BLaER1 (cell line): ENCODE results near the gene GABBR2.

Experiments used
- H3K27ac ChIP-seq: shearing (Covaris generic); formaldehyde crosslinking; 2 replicates; pipeline ENCODE4 v1.8.1; 2022
- H3K27me3 ChIP-seq: shearing (Covaris generic); formaldehyde crosslinking; 2 replicates; pipeline ENCODE4 v1.8.1; 2022
- H3K36me3 ChIP-seq: shearing (Covaris generic); formaldehyde crosslinking; 2 replicates; pipeline ENCODE4 v1.8.1; 2022
- H3K4me1 ChIP-seq: shearing (Covaris generic); formaldehyde crosslinking; 2 replicates; pipeline ENCODE4 v1.8.1; 2022
- H3K4me2 ChIP-seq: shearing (Covaris generic); formaldehyde crosslinking; 2 replicates; pipeline ENCODE4 v1.8.1; 2022
- H3K4me3 ChIP-seq: shearing (Covaris generic); formaldehyde crosslinking; 2 replicates; pipeline ENCODE4 v1.8.1; 2022
- H3K9ac ChIP-seq: shearing (Covaris generic); formaldehyde crosslinking; 2 replicates; pipeline ENCODE4 v1.8.1; 2022
- H3K9me3 ChIP-seq: shearing (Covaris generic); formaldehyde crosslinking; 2 replicates; pipeline ENCODE4 v1.8.1; 2022
- H4K20me1 ChIP-seq: shearing (Covaris generic); formaldehyde crosslinking; 2 replicates; pipeline ENCODE4 v1.8.1; 2022
- Cebpa-rat ChIP-seq: shearing (Covaris generic); IDR thresholded peaks from 2 replicates; pipeline ENCODE4 v1.8.1; 2022

Gene GABBR2

DNA sequence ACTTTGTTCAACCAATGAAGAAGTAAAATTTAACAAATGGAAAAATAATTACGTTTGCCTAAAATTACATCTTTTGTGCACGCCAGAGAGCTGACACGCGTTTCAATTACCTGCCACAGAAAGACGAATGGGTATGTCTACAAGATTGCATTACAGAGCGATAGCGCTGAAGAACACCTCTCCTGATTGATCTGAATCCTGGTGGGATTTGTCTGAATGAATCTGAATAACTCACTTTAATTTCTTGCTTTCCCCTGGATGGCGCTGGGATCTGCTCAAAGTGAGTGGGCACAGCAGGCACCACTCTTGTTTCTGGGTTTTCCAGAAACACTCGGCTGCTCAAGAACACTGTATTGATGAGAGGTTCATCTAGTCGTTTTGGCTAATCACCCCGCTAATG lies 304.5 kb downstream of the GABBR2 start:
- TF ChIP-seq Cebpa-rat: no peak
- Histone ChIP-seq H3K27ac (no peak overlapping the region), H3K4me1 (peaks cover 7% of the 10 kb centered on the region), H3K4me2 (no peak overlapping the region), H3K27me3 (peaks cover 2% of the 10 kb centered on the region; the same call in 1 of the 2 replicates), H3K4me3 (no peak overlapping the region), H4K20me1 (no peaks in the 10 kb centered on the region), H3K9me3 (no peaks in the 10 kb centered on the region), H3K36me3 (no peaks in the 10 kb centered on the region), H3K9ac (no peak overlapping the region)

DNA sequence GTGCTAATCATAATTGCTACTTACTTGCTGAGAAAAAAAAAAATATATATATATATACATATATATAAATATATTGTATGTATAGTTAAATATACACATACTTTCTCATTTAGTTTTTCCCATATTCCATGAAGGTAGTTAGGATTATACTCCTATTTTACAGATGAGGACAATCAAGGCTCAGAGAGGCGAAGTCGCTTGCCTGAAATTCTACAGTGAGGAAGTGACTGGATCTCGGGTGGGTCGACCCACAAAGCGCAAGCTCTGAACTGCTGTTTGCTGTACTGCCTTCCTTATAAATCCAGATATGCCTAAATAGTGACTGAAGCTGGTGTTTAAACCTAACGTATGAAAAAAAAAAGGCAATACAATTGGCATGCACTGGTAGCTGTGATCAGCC lies 305.0 kb downstream of the GABBR2 start:
- TF ChIP-seq Cebpa-rat: no peak
- Histone ChIP-seq H3K4me3 (no peak overlapping the region), H3K4me2 (no peak overlapping the region), H3K9ac (no peak overlapping the region), H4K20me1 (no peaks in the 10 kb centered on the region), H3K36me3 (no peaks in the 10 kb centered on the region), H3K4me1 (0 out of 2 replicates have a peak, but pooled peaks cover 5% of the 10 kb centered on the region), H3K9me3 (no peaks in the 10 kb centered on the region), H3K27me3 (peaks cover 2% of the 10 kb centered on the region; the same call in 1 of the 2 replicates), H3K27ac (no peak overlapping the region)

DNA sequence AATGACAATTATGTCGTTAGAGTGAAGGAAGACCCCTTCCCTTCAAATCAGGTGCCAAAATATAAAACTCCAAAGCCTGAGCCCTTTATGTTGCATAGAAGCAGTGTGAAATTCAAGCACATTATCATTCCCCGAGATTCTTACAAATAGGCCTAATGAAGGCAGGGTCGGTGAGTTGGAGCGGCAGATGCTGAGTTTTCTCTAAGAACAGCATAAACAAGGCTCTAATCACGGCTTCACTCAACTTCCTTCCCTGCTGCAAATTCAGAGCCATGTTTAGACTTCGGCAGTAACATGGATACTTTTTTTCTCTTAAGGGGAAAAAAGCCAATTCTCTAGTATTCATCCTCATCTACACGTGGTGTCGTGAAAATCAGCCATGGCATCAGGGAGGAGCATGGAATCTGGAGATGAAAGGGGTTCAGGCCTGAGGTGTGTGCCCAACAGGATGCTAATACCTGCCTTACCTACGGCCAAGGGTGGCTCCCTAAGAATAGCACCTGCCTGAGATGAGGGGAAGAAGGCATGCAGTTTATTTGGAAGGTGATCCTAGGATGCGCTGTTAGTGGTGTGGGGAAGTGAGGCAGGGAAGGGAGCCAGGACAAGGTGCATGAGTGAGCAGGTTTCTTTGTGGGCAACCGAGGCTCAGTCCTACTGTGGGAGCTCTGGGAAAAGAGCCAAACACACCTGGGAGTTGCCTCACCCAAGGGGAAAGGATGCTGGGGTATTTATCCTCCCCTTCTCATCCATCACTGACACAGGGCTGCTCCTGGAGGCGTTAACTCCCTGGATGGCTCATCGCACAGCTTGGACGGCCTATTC lies 306.5 kb downstream of the GABBR2 start:
- Histone ChIP-seq H3K36me3 (no peaks in the 10 kb centered on the region), H3K9ac (no peak overlapping the region), H3K9me3 (no peaks in the 10 kb centered on the region), H3K27me3 (peaks cover 2% of the 10 kb centered on the region; the same call in 1 of the 2 replicates), H4K20me1 (no peaks in the 10 kb centered on the region), H3K4me2 (no peak overlapping the region), H3K4me1 (0 out of 2 replicates have a peak, but pooled peaks cover 5% of the 10 kb centered on the region), H3K27ac (no peak overlapping the region), H3K4me3 (no peak overlapping the region)
- no peak for TF ChIP-seq Cebpa-rat

DNA sequence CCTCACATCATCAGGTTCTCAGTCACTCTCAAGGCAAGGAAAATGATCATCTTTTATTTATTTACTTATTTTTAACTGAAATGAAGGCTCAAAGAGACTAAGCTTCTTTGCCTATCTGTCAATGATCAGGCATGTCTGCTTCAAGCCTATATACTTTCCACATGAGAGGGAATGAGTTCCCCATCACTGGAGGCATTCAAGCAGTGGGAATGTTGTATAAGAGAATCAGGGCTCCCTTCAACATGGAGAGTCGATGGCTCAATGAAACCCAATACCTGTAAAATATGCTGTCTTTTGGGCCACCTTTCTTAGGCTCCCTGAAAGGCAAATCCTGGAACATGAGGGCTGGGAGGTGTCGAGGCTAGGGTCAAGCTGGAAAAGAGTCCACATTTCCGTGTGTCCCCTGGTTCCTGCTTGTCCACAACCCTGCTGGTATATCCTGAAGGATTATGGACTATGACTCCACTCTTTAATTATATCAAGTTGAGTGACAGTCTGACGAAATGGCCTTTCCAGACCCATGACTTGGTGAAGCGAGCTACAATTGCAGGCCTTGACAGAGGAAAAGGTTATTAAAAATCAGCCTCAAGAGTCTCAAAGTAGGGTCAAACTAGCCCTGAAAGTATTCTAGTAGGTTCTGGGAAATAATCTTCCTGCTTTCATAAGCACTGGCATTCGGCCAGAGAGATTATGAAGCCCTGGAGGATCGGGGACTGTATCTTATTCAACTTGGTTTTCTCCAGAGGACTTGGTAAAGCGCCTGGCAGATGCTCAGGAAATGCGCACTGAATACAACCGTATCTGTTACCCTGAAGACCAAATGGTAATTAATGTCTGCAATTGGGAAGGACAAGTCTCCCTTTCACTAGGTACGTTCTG lies 307.4 kb downstream of the GABBR2 start:
- Histone ChIP-seq H3K9ac (no peak overlapping the region), H3K27ac (no peak overlapping the region), H4K20me1 (no peaks in the 10 kb centered on the region), H3K27me3 (peaks cover 2% of the 10 kb centered on the region; the same call in 1 of the 2 replicates), H3K4me3 (no peak overlapping the region), H3K4me2 (no peak overlapping the region), H3K4me1 (0 out of 2 replicates have a peak, but pooled peaks cover 5% of the 10 kb centered on the region), H3K9me3 (no peaks in the 10 kb centered on the region), H3K36me3 (no peaks in the 10 kb centered on the region)
- no peak for TF ChIP-seq Cebpa-rat

DNA sequence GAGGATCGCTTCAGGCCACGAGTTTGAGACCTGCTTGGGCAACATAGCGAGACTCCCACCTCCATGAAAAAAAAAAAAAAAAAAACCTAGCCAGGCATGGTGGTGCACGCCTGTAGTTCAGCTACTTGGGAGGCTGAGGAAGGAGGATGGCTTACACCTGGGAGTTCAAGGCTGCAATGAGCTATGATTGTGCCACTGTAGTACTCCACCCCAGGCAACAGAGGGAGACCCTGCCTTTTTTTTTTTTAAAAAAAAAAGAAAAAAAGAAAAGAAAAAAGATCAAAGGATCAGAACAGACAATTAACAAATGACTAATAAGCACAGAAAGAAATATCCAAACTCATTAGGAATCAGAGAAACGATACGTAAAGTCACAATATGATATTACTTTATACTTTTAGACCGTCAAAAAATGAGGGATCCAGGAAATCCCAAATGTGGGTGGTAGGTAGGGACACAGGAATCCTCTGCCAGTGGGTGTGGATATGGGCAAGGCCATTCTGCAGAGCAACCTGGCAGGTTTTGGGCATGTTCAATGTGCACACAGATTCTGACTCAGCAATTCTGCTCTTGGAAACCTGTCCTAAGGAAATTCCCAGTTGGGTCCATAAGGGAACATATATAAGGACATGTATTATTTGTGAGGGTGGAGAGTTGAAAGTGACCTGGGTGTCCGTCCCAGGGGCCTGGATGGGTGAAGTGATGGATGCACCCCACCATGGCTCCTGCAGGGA lies 308.6 kb downstream of the GABBR2 start:
- no peak for TF ChIP-seq Cebpa-rat

DNA sequence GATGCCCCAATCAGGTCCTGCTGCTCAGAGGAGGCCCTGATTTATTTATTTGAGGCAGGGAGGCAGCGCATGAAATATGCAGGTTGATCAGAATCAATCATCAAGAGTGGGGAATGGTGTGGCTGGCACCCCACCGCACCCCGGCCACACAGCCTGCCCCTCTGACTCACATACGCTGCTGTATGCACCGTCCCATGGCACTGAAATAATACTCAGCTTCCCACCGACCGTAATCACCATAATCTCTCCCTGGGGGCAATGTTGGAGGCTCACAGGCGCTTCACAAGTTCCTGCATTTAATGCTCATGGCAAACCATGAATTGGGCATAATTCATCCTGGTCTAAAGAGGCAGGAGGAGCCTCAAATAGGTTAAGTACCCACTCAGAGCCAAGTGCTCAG lies 312.1 kb downstream of the GABBR2 start:
- Histone ChIP-seq H4K20me1 (no peaks in the 10 kb centered on the region), H3K9me3 (peaks cover 13% of the 10 kb centered on the region), H3K4me3 (no peak overlapping the region), H3K4me1 (peaks cover 10% of the 10 kb centered on the region), H3K27me3 (no peaks in the 10 kb centered on the region), H3K4me2 (no peak overlapping the region), H3K9ac (no peak overlapping the region), H3K27ac (no peak overlapping the region), H3K36me3 (no peaks in the 10 kb centered on the region)
- no peak for TF ChIP-seq Cebpa-rat

More for the DNA sequence above, 308.6 kb downstream of the GABBR2 start:
- H3K4me2 ChIP-seq: no peak overlapping the region
- H3K27me3 ChIP-seq: peaks cover 2% of the 10 kb centered on the region; the same call in 1 of the 2 replicates
- no peak overlapping the region for H3K27ac ChIP-seq
- H3K4me1 ChIP-seq: 0 out of 2 replicates have a peak, but pooled peaks cover 5% of the 10 kb centered on the region
- H3K9me3 ChIP-seq: no peaks in the 10 kb centered on the region
- H3K9ac ChIP-seq: no peak overlapping the region
- no peak overlapping the region for H3K4me3 ChIP-seq
- no peaks in the 10 kb centered on the region for H3K36me3 ChIP-seq
- H4K20me1 ChIP-seq: no peaks in the 10 kb centered on the region

DNA sequence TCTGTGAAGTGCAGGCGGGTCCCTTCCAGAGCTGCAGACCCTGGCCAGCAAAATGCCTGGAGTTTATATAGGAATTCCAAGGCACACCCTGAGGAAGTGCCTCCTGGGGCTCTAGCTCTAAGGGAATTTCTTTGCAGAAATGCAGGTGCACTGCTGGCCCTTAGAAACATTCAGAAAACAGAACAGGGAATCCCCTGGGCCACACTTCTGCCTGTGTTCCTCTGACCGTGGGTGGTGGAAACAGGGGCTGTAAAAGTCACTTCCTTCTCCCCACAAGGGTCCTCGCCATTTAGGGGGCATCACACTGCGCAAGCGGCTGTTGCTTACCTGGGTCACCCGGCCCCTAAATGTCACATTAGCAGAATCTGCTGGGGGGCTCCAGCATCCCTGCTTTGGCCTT lies 312.5 kb downstream of the GABBR2 start:
- Histone ChIP-seq H3K4me1 (peaks cover 12% of the 10 kb centered on the region), H3K4me3 (no peak overlapping the region), H3K9me3 (peaks cover 13% of the 10 kb centered on the region), H4K20me1 (no peaks in the 10 kb centered on the region), H3K4me2 (no peak overlapping the region), H3K36me3 (no peaks in the 10 kb centered on the region), H3K27ac (no peak overlapping the region), H3K9ac (no peak overlapping the region), H3K27me3 (no peaks in the 10 kb centered on the region)
- TF ChIP-seq Cebpa-rat: no peak

DNA sequence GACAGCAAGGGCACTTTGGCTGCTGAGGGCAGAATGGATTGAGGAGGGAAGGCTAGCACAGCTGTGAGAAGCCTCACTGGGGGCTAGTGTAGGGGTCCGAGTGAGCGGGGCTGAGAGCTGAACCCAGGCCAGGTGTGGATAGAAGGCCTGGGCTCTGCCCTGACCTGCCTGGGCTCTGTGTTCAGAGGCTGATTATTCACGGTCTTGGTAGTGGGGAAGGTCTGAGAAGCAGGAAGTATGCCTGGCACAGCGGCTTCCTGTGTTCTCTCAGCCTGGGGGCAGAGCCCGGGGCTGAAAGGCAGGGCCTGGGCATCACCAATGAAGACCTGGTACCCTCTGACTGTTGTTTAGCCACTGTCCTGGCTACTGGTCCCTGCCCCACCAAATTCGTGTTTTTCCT lies 316.9 kb downstream of the GABBR2 start:
- Histone ChIP-seq H3K27me3 (no peaks in the 10 kb centered on the region), H3K36me3 (no peaks in the 10 kb centered on the region), H3K27ac (peak overlapping the region; percentile 88), H3K9me3 (peaks cover 13% of the 10 kb centered on the region), H3K4me2 (peak overlapping the region; percentile 75), H3K9ac (peak overlapping the region; percentile 58; the same call in 1 of the 2 replicates), H3K4me3 (no peak overlapping the region), H3K4me1 (peaks cover 19% of the 10 kb centered on the region), H4K20me1 (no peaks in the 10 kb centered on the region)
- TF ChIP-seq Cebpa-rat: no peak

DNA sequence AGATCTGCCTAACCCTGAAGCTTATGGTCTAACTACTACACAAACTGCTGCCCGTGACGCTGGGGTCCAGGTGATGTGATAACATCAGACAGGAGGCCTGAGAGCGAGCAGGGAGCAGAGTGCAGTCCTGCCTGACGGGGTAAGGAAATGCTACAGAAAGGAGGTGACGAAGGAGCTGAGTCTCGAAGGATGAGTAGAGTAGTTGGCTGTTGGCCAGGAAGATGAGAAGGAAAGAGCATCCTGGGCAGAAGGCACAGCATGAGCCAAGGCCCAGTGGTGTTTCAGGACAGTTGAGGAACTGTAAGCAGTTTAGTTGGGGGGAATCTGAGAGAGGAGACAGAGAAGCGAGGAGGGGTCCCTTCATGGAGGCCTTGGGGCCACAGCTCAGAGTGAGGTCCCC lies 317.3 kb downstream of the GABBR2 start:
- H3K27me3 ChIP-seq: no peaks in the 10 kb centered on the region
- no peaks in the 10 kb centered on the region for H3K36me3 ChIP-seq
- peaks cover 13% of the 10 kb centered on the region for H3K9me3 ChIP-seq
- no peak for TF ChIP-seq Cebpa-rat
- H3K4me1 ChIP-seq: peaks cover 23% of the 10 kb centered on the region
- peak overlapping the region; percentile 58; the same call in 1 of the 2 replicates for H3K9ac ChIP-seq
- H4K20me1 ChIP-seq: no peaks in the 10 kb centered on the region
- no peak overlapping the region for H3K4me3 ChIP-seq
- peak overlapping the region; percentile 75 for H3K4me2 ChIP-seq
- peak overlapping the region; percentile 88 for H3K27ac ChIP-seq
